Trophoblast cell (in vitro differentiated cells and primary cell): ENCODE results near the gene FAM3A.

Experiments
- DNase-seq, 2 donors: peaks; one replicate each; pipeline ENCODE4 v3.0.0-alpha.2; 2016
- H2AFZ ChIP-seq: 2 replicates; pipeline ENCODE4 v1.6.1; 2013; ENCODE audit warnings: low read length, moderate library complexity, mild to moderate bottlenecking; ENCODE audit not compliant: insufficient read depth, poor library complexity
- H2AK5ac ChIP-seq: 2 replicates; pipeline ENCODE4 v1.6.1; 2013; ENCODE audit warnings: mild to moderate bottlenecking, low read length
- H2BK120ac ChIP-seq: 2 replicates; pipeline ENCODE4 v1.6.1; 2013; ENCODE audit warnings: low read length, mild to moderate bottlenecking, moderate library complexity; ENCODE audit not compliant: insufficient read depth, poor library complexity
- H2BK12ac ChIP-seq: 2 replicates; pipeline ENCODE4 v1.6.1; 2013; ENCODE audit warnings: mild to moderate bottlenecking, low read length, moderate library complexity
- H2BK5ac ChIP-seq: 2 replicates; pipeline ENCODE4 v1.6.1; 2013; ENCODE audit warnings: low read length, low read depth, moderate library complexity, mild to moderate bottlenecking; ENCODE audit not compliant: poor library complexity
- H3K14ac ChIP-seq: 2 replicates; pipeline ENCODE4 v1.6.1; 2013; ENCODE audit warnings: mild to moderate bottlenecking, low read length
- H3K18ac ChIP-seq: 2 replicates; pipeline ENCODE4 v1.6.1; 2013; ENCODE audit warnings: mild to moderate bottlenecking, low read length
- H3K23ac ChIP-seq: 2 replicates; pipeline ENCODE4 v1.6.1; 2013; ENCODE audit warnings: low read length
- H3K27ac ChIP-seq: 2 replicates; pipeline ENCODE4 v1.5.1; 2013; ENCODE audit warnings: low read depth, mild to moderate bottlenecking, inconsistent platforms, low read length, moderate library complexity
- H3K27me3 ChIP-seq: 2 replicates; pipeline ENCODE4 v1.6.1; 2013; ENCODE audit warnings: inconsistent platforms, mild to moderate bottlenecking, low read length, moderate library complexity; ENCODE audit not compliant: insufficient read depth
- H3K36me3 ChIP-seq, 2 experiments: 1 replicate in 1 of 2; 2 replicates in 1 of 2; pipeline ENCODE4 v1.6.1; 2013; ENCODE audit warnings: low read length in 2 of 2, mild to moderate bottlenecking in 2 of 2, moderate library complexity in 1 of 2; ENCODE audit not compliant: insufficient read depth in 2 of 2, control insufficient read depth in 1 of 2
- H3K4ac ChIP-seq: 2 replicates; pipeline ENCODE4 v1.6.1; 2013; ENCODE audit warnings: low read depth, mild to moderate bottlenecking, low read length, moderate library complexity
- H3K4me1 ChIP-seq, 2 experiments: 1 replicate in 1 of 2; 2 replicates in 1 of 2; pipeline ENCODE4 v1.6.1; 2013; ENCODE audit warnings: low read length in 2 of 2, mild to moderate bottlenecking in 2 of 2, moderate library complexity in 1 of 2; ENCODE audit not compliant: insufficient read depth in 2 of 2, control insufficient read depth in 1 of 2
- H3K4me2 ChIP-seq: 2 replicates; pipeline ENCODE4 v1.6.1; 2013; ENCODE audit warnings: inconsistent platforms, mild to moderate bottlenecking, low read length, moderate library complexity
- H3K4me3 ChIP-seq: 2 replicates; pipeline ENCODE4 v1.5.1; 2013; ENCODE audit warnings: mild to moderate bottlenecking, low read depth, low read length, inconsistent platforms
- H3K79me1 ChIP-seq: one replicate; pipeline ENCODE4 v1.6.1; 2013; ENCODE audit warnings: low read length
- H3K79me2 ChIP-seq: 2 replicates; pipeline ENCODE4 v1.6.1; 2013; ENCODE audit warnings: low read length, mild to moderate bottlenecking; ENCODE audit not compliant: control insufficient read depth, insufficient read depth, poor library complexity
- H3K9ac ChIP-seq: 2 replicates; pipeline ENCODE4 v1.6.1; 2013; ENCODE audit warnings: mild to moderate bottlenecking, low read length
- H3K9me3 ChIP-seq: 2 replicates; pipeline ENCODE4 v1.6.1; 2013; ENCODE audit warnings: low read depth, mild to moderate bottlenecking, control low read depth, inconsistent platforms, low read length; ENCODE audit not compliant: insufficient read depth
- H4K12ac ChIP-seq: 2 replicates; pipeline ENCODE4 v1.6.1; 2013; ENCODE audit warnings: low read depth, mild to moderate bottlenecking, low read length, moderate library complexity
- H4K8ac ChIP-seq: 2 replicates; pipeline ENCODE4 v1.6.1; 2013; ENCODE audit warnings: low read depth, mild to moderate bottlenecking, low read length, moderate library complexity
- H4K91ac ChIP-seq: one replicate; pipeline ENCODE4 v1.6.1; 2013; ENCODE audit warnings: low read depth, mild to moderate bottlenecking, low read length, moderate library complexity
- WGBS: extraction: QIAGEN DNeasy Blood & Tissue Kit; methylation state at CpG from one replicate; pipeline ENCODE4 v1.1.7; 2013; ENCODE audit warnings: missing lambda C conversion rate; ENCODE audit not compliant: insufficient read length, insufficient coverage; ENCODE audit errors: extremely low coverage; 5-methylcytosine and 5-hydroxymethylcytosine counted together

Gene FAM3A

DNA sequence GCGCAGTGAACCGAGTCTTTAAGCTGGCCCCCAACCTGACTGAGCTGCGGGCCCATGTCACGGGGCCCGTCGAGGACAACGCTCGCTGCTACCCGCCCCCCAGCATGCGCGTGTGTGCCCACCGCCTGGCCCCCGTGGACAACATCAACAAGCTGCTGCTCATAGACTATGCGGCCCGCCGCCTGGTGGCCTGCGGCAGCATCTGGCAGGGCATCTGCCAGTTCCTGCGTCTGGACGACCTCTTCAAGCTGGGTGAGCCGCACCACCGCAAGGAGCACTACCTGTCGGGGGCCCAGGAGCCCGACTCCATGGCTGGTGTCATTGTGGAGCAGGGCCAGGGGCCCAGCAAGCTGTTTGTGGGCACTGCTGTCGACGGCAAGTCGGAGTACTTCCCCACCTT lies 55.7 kb downstream of the FAM3A start:
- H2AFZ ChIP-seq, result no peak overlapping the region
- H4K8ac ChIP-seq, result no peak overlapping the region
- peaks cover 8% of the 10 kb centered on the region for H3K79me1 ChIP-seq
- no peak overlapping the region for H4K12ac ChIP-seq
- no peak overlapping the region for H2BK120ac ChIP-seq
- H2BK12ac ChIP-seq, result no peak overlapping the region
- no peak overlapping the region for H3K18ac ChIP-seq
- H4K91ac ChIP-seq, result no peak overlapping the region
- no CpG with 5 or more reads among the region's 26 CpGs for WGBS
- H3K36me3 ChIP-seq, result peaks cover 49% of the 10 kb centered on the region in 2 experiments
- DNase-seq, result no peak
- no peak overlapping the region for H3K23ac ChIP-seq
- no peak overlapping the region for H2BK5ac ChIP-seq
- no peaks in the 10 kb centered on the region for H3K27me3 ChIP-seq
- no peaks in the 10 kb centered on the region for H3K9me3 ChIP-seq
- peaks cover 0 to 10% of the 10 kb centered on the region in 2 experiments for H3K4me1 ChIP-seq
- H3K4me2 ChIP-seq, result no peak overlapping the region
- H3K79me2 ChIP-seq, result peaks cover 10% of the 10 kb centered on the region
- H3K9ac ChIP-seq, result no peak overlapping the region
- H3K27ac ChIP-seq, result no peak overlapping the region
- H3K14ac ChIP-seq, result no peak overlapping the region
- H2AK5ac ChIP-seq, result no peak overlapping the region
- H3K4me3 ChIP-seq, result no peak overlapping the region
- no peak overlapping the region for H3K4ac ChIP-seq

DNA sequence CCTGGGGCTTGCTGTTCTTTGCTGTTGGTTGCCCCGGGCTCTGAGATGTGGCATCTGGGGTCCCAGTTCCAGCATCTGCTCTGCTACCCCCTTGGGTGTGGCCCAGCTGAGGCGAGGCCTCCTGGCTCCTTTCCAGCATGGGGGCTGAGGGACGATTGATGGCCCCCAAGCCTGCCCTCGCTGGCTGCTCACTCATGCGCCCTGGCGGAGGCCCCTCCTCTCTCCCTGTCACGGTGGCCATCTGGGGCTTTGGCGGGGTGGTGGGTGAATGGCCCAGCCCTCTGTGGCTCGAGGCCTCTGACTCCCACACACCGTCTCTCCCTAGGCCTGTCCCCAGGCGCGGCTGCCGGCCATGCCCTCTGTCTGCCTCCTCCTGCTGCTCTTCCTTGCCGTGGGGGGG lies 56.2 kb downstream of the FAM3A start:
- H3K36me3 ChIP-seq, result peaks cover 44% of the 10 kb centered on the region in 2 experiments
- H4K12ac ChIP-seq, result no peak overlapping the region
- peaks cover 0 to 10% of the 10 kb centered on the region in 2 experiments for H3K4me1 ChIP-seq
- H2BK12ac ChIP-seq, result no peak overlapping the region
- peaks cover 10% of the 10 kb centered on the region for H3K79me2 ChIP-seq
- H3K9me3 ChIP-seq, result no peaks in the 10 kb centered on the region
- no peak overlapping the region for H3K14ac ChIP-seq
- no peaks in the 10 kb centered on the region for H3K27me3 ChIP-seq
- H2AK5ac ChIP-seq, result no peak overlapping the region
- no peak overlapping the region for H3K9ac ChIP-seq
- H3K27ac ChIP-seq, result no peak overlapping the region
- H3K18ac ChIP-seq, result no peak overlapping the region
- no peak overlapping the region for H4K8ac ChIP-seq
- H3K4ac ChIP-seq, result no peak overlapping the region
- H3K23ac ChIP-seq, result no peak overlapping the region
- no CpG with 5 or more reads among the region's 14 CpGs for WGBS
- H2BK5ac ChIP-seq, result no peak overlapping the region
- H3K4me2 ChIP-seq, result peak overlapping the region; percentile 54
- H2AFZ ChIP-seq, result no peak overlapping the region
- no peak overlapping the region for H2BK120ac ChIP-seq
- peaks cover 8% of the 10 kb centered on the region for H3K79me1 ChIP-seq
- DNase-seq, result no peak
- H3K4me3 ChIP-seq, result no peak overlapping the region
- H4K91ac ChIP-seq, result no peak overlapping the region

DNA sequence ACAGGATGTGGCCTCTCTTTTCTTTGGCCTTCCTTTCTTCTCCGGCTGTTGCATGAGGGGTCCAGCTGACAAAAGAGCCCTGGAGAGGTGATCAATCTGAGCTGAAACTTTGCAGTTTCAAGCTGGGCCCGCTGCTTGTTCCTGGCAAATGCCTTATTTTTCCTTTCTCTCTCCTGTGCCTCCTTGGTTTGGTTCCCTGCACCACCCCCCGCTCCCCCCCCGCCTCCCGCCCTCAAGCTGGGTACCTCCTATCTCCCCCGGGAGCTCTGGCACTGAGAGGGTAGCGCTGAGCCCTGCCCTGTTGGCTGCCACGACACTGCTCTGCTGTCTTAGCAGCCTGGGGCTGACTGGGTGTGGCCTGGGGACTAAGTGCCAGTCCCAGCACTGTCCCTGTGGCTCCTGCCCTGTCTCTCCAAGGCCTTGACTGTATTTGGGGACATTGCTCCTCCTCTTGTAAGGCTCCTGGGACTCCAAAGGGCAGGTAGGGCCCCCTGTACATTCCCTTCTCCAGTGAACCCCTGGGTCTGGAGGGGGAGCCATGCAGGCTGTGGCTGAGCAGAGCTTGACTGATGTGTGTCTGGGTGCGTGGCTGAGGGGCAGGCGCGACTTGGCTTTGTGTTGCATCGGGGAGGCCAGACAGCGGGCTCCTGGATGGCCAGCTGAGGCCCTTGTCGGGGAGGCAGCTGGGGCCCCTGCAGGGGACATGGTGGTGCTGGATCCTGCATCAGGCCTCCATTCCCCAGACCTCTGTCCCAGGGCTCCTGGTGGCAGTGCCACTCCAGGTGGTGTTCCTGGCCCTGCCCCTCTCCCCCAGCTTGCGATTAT lies 56.9 kb downstream of the FAM3A start:
- peak overlapping the region; percentile 39 for H2AFZ ChIP-seq
- peak overlapping the region; percentile 58 for H3K14ac ChIP-seq
- no peaks in the 10 kb centered on the region for H3K27me3 ChIP-seq
- WGBS, result no CpG with 5 or more reads among the region's 15 CpGs
- no peak overlapping the region for H2BK120ac ChIP-seq
- peaks cover 8% of the 10 kb centered on the region for H3K79me1 ChIP-seq
- peaks cover 37% of the 10 kb centered on the region in 2 experiments for H3K36me3 ChIP-seq
- no peak overlapping the region for H3K9ac ChIP-seq
- H3K27ac ChIP-seq, result no peak overlapping the region
- DNase-seq, result no peak
- H3K23ac ChIP-seq, result no peak overlapping the region
- no peaks in the 10 kb centered on the region for H3K9me3 ChIP-seq
- H4K8ac ChIP-seq, result no peak overlapping the region
- no peak overlapping the region for H2AK5ac ChIP-seq
- peak overlapping the region; percentile 54 for H3K4me2 ChIP-seq
- peak overlapping the region; percentile 1 for H4K12ac ChIP-seq
- H3K79me2 ChIP-seq, result peaks cover 10% of the 10 kb centered on the region
- peak overlapping the region; percentile 92 for H3K4me3 ChIP-seq
- no peak overlapping the region for H2BK5ac ChIP-seq
- peak overlapping the region; percentile 76 for H4K91ac ChIP-seq
- H3K4me1 ChIP-seq, result peaks cover 0 to 10% of the 10 kb centered on the region in 2 experiments
- peak overlapping the region; percentile 1 for H3K18ac ChIP-seq
- peak overlapping the region; percentile 94 for H3K4ac ChIP-seq
- H2BK12ac ChIP-seq, result no peak overlapping the region

DNA sequence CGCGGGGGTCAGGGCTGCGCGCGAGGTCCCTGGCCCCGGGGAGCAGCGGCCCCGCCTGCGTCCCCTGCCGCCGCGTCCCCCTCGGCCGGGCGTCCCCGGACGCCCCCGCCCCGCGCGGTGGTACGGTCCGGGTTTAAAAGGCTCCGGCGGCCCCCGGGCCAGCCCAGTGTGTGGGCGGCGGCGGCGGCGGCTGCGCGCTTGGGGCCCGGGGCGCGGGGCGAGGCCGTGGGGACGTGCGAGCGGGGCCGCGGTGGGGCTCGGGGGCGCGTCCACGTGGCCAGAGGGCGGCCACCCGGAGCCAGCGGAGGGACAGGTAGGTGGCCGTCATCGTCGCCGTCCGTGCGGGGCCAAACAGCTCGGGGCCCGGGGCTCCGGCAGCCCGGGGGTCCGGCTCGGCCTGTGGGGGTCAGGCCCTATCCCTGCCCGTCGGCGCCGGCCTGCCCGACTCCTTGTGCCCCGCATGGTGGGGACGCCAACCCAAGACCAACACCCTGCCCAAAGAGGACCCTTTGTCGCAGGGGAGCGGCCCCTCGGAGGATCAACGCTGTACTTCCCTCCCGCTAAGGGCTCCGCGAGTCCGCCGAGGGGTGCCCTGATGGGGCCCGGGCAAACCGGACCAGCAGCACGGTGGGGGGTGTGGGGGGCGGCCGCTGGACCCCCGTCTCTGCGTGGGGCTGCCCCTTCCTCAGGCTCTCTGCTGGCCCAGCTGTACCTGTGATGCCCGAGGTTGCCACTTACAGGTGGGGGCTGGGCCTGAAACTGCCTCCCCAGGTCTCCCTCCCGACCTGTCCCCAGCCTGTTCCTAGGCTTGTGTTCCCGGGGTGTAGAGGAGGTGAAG lies 57.7 kb downstream of the FAM3A start, which contains the start of gene PLXNA3:
Gene PLXNA3, plus strand, starts transcription at position 166 of the 838 bp plus-strand sequence. CDS start 1,903 bp downstream, outside the sequence.
- Histone ChIP-seq H3K4me2 (peak within 1 kb of the TSS; percentile 54), H4K91ac (peak within 1 kb of the TSS; percentile 76), H3K23ac (no peak within 1 kb of the TSS), H2BK5ac (peak within 1 kb of the TSS; percentile 57), H4K8ac (peak within 1 kb of the TSS; percentile 62), H3K9me3 (no peaks in the 10 kb centered on the region), H3K27ac (peak within 1 kb of the TSS; percentile 47), H3K4me3 (peak within 1 kb of the TSS; percentile 92), H3K18ac (peak within 1 kb of the TSS; percentile 88), H3K9ac (peak within 1 kb of the TSS; percentile 87), H3K27me3 (no peaks in the 10 kb centered on the region), H3K79me2 (peaks cover 10% of the 10 kb centered on the region), H3K79me1 (peaks cover 8% of the 10 kb centered on the region), H2AFZ (peak within 1 kb of the TSS; percentile 68), H3K4ac (peak within 1 kb of the TSS; percentile 94), H2AK5ac (peak within 1 kb of the TSS; percentile 79), H2BK120ac (peak within 1 kb of the TSS; percentile 38), H3K36me3 (peaks cover 29% of the 10 kb centered on the region in 2 experiments), H2BK12ac (no peak within 1 kb of the TSS), H3K4me1 (peaks cover 0 to 10% of the 10 kb centered on the region in 2 experiments), H4K12ac (peak within 1 kb of the TSS; percentile 77), H3K14ac (peak within 1 kb of the TSS; percentile 90)
- no CpG with 5 or more reads among the region's 88 CpGs for WGBS
- peak in 1 of 2 donors; percentile 53 for DNase-seq
